ENCODE results near the gene CREG2. TPM values are rescaled to one million over a fixed set of nuclear protein-coding genes. Genes with fewer than 3 reads are reported as not detected.

Gene CREG2
- total RNA-seq, 1 experiment from 2014 or later = not detected

GRCh38 chr2:101367508-101367907 lies 19.8 kb downstream of the CREG2 start:
- no peaks in the 10 kb centered on the region for H3K27me3 Mint-ChIP-seq (ENCODE audit: insufficient read depth, unreplicated experiment)
- no peak overlapping the region for H3K27ac Mint-ChIP-seq (ENCODE audit: low read depth, unreplicated experiment)
- no peaks in the 10 kb centered on the region for H3K4me1 Mint-ChIP-seq (ENCODE audit: insufficient read depth, unreplicated experiment)
- no peak for TF ChIP-seq CTCF (IDR thresholded peaks at IDR 0.05; ENCODE audit: unreplicated experiment)
- ChIA-PET CTCF (interaction anchor here (0.6 kb wide), 1 partner anchor 14 kb away, joined by 6 read pairs; no protein-coding TSS in a partner anchor), POLR2A (no interaction called here)
- no peak overlapping the region for H3K4me3 Mint-ChIP-seq (ENCODE audit: unreplicated experiment)
- no TSS peak for BruUV-seq (replicated peaks)
- DNase-seq (ENCODE audit: unreplicated experiment) = no peak
- H3K36me3 Mint-ChIP-seq (ENCODE audit: insufficient read depth, unreplicated experiment) = no peaks in the 10 kb centered on the region
- no peaks in the 10 kb centered on the region for H3K9me3 Mint-ChIP-seq (ENCODE audit: unreplicated experiment)
- intact Hi-C loops (cut with micrococcal nuclease) = no loop called here

GRCh38 chr2:101364878-101365277 lies 22.4 kb downstream of the CREG2 start:
- H3K36me3 Mint-ChIP-seq (ENCODE audit: insufficient read depth, unreplicated experiment) = no peaks in the 10 kb centered on the region
- H3K27ac Mint-ChIP-seq (ENCODE audit: low read depth, unreplicated experiment) = no peak overlapping the region
- intact Hi-C loops (cut with micrococcal nuclease) = no loop called here
- no peak for TF ChIP-seq CTCF (IDR thresholded peaks at IDR 0.05; ENCODE audit: unreplicated experiment)
- H3K9me3 Mint-ChIP-seq (ENCODE audit: unreplicated experiment) = no peaks in the 10 kb centered on the region
- no peak overlapping the region for H3K4me3 Mint-ChIP-seq (ENCODE audit: unreplicated experiment)
- CTCF ChIA-PET = interaction anchor here (0.6 to 1.7 kb wide), 3 partner anchors 20 to 23 kb away, joined by 3 to 5 read pairs (median 5); no protein-coding TSS in a partner anchor
- DNase-seq (ENCODE audit: unreplicated experiment) = no peak
- BruUV-seq (replicated peaks) = no TSS peak
- POLR2A ChIA-PET = interaction anchor here (1.2 kb wide), 1 partner anchor 15 kb away, joined by 3 read pairs; no protein-coding TSS in a partner anchor
- peaks cover 21% of the 10 kb centered on the region for H3K4me1 Mint-ChIP-seq (ENCODE audit: insufficient read depth, unreplicated experiment)
- H3K27me3 Mint-ChIP-seq (ENCODE audit: insufficient read depth, unreplicated experiment) = no peaks in the 10 kb centered on the region

GRCh38 chr2:101362777-101363176 lies 24.5 kb downstream of the CREG2 start:
- no peak overlapping the region for H3K4me3 Mint-ChIP-seq (ENCODE audit: unreplicated experiment)
- intact Hi-C loops (cut with micrococcal nuclease) = no loop called here
- ChIA-PET POLR2A (interaction anchor here (0.6 to 4.2 kb wide), 5 partner anchors 11 to 54 kb away, joined by 3 to 19 read pairs (median 10); partner anchors contain the start of genes CREG2 and RNF149), CTCF (interaction anchor here (0.5 to 1.9 kb wide), 5 partner anchors 20 to 329 kb away, joined by 3 to 7 read pairs (median 5); partner anchors contain the start of gene CREG2)
- TF ChIP-seq CTCF (IDR thresholded peaks at IDR 0.05; ENCODE audit: unreplicated experiment) = no peak
- peaks cover 29% of the 10 kb centered on the region for H3K4me1 Mint-ChIP-seq (ENCODE audit: insufficient read depth, unreplicated experiment)
- H3K27ac Mint-ChIP-seq (ENCODE audit: low read depth, unreplicated experiment) = no peak overlapping the region
- no peak for DNase-seq (ENCODE audit: unreplicated experiment)
- no peaks in the 10 kb centered on the region for H3K27me3 Mint-ChIP-seq (ENCODE audit: insufficient read depth, unreplicated experiment)
- H3K36me3 Mint-ChIP-seq (ENCODE audit: insufficient read depth, unreplicated experiment) = no peaks in the 10 kb centered on the region
- BruUV-seq (replicated peaks) = no TSS peak
- H3K9me3 Mint-ChIP-seq (ENCODE audit: unreplicated experiment) = no peaks in the 10 kb centered on the region

- POLR2A ChIA-PET = interaction anchor here (0.6 to 4.2 kb wide), 5 partner anchors 11 to 54 kb away, joined by 3 to 19 read pairs (median 10); partner anchors contain the start of genes CREG2 and RNF149
These were observed 25.0 kb downstream of the CREG2 start for GRCh38 chr2:101362316-101362715.

More at GRCh38 chr2:101362316-101362715, 25.0 kb downstream of the CREG2 start:
- TF ChIP-seq CTCF (IDR thresholded peaks at IDR 0.05; ENCODE audit: unreplicated experiment) = no peak
- intact Hi-C loops (cut with micrococcal nuclease) = no loop called here
- Mint-ChIP-seq H3K27ac (ENCODE audit: low read depth, unreplicated experiment) (no peak overlapping the region), H3K9me3 (ENCODE audit: unreplicated experiment) (no peaks in the 10 kb centered on the region), H3K36me3 (ENCODE audit: insufficient read depth, unreplicated experiment) (no peaks in the 10 kb centered on the region), H3K4me3 (ENCODE audit: unreplicated experiment) (no peak overlapping the region), H3K27me3 (ENCODE audit: insufficient read depth, unreplicated experiment) (no peaks in the 10 kb centered on the region), H3K4me1 (ENCODE audit: insufficient read depth, unreplicated experiment) (peaks cover 29% of the 10 kb centered on the region)
- CTCF ChIA-PET = interaction anchor here (0.5 to 1.9 kb wide), 6 partner anchors 20 to 329 kb away, joined by 3 to 7 read pairs (median 4); partner anchors contain the start of gene CREG2
- DNase-seq (ENCODE audit: unreplicated experiment) = no peak
- BruUV-seq (replicated peaks) = no TSS peak
